Stimulated activated naive CD4-positive, alpha-beta T cell treated with Interleukin-2 at 50 U/mL for 16 hours (primary cell): ENCODE data around the gene YY1AP1.
"Not testable (repeated sequence)": the region's sequence is repeated elsewhere in the genome, so short reads cannot be mapped to it uniquely, and the experiment has no call there.

ENCODE experiments used
- DNase-seq: peaks from one replicate; lab custom pipeline; 2025; lab: John Stamatoyannopoulos, UW

The YY1AP1 gene

DNA sequence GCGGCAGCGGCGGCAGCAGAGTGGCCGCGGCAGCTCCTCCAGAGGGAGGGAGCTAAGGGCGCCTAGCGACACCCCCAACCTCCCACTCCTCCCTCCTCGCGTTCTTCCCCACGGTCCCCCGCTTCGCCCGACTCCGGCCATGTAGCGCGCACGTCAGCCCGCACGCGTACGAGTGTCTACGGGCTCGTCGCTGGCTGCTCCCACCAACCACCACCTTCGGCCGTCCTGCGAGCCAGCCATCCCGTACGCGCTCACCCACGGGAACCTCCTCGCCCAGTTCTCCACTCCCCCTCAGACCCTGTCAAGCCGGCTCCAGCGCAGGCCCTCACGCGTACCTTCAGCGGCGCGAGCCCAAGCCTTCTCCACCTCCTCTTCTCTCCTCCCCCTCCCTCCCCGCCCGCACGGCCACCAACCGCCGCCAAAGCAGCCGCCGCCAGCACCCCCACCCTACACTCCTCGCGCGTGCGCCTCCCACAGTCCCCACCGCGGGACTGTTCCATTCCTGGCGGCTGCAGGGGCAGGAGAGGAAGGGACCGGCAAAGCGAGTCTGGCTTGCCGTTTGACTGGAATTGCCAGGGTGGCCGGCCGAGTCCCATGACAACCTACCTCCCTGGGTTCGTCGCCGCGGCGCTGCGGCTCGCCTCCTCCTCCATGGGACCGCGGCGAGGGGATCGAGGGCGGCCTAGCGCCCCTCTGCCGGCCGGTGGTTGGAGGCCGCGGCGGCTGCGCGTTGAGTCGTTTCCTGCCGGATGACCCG, at the start of gene YY1AP1:
Gene YY1AP1 (minus strand): TSS at position 451 of the 757 bp plus-strand sequence. CDS start 8,338 bp downstream, outside the sequence.
- peak; percentile 92 for DNase-seq

DNA sequence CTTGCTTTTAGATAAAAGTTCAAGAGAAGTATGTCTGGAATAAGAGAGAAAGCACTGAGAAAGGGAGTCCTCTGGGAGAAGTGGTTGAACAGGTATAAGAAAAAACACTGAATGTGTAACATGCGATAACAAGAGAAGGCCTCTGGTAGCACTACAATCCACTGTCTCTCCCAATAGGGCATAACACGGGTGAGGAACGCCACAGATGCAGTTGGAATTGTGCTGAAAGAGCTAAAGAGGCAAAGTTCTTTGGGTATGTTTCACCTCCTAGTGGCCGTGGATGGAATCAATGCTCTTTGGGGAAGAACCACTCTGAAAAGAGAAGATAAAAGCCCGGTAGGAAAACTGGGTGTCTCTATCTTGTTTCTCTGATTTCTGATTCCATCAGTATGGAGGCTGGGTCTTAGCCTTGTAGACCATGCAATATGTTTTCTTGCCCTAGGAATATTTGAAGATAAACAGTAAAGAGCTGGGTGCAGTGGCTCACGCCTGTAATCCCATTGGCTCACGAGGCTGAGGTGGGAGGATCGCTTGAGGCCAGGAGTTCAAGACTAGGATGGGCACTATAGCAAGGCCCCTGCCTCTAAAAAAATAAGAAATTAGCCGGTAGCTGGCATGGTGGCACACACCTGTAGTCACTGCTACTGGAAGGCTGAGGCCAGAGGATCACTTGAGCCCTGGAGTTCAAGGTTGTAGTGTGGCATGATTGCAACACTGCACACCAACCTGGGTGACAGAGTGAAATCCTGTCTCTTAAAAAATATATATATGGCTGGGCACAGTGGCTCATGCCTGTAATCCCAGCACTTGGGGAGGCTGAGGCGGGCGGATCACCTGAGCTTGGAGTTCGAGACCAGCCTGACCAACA, 40.7 kb upstream of the YY1AP1 start:
- peak; percentile 6 for DNase-seq

DNA sequence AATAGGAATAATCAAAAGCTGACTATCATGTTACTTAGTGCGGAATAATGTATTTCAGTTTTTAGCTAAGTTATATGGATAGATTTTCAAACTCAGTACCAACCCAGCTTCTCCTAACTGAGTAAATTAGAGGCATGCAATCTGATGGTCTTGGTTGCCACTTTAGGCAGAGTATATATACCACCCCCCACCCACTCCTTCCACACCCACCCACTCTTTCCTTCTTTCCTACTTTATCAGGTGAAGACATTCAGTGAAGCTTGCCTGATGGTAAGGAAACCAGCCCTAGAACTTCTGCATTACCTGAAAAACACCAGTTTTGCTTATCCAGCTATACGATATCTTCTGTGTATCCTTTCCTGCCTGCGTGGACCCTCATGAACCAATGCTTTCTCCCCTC, 36.6 kb upstream of the YY1AP1 start:
- no peak for DNase-seq

- no peak for DNase-seq
Observed at GRCh38 chr1:155719703-155720102, 31.1 kb upstream of the YY1AP1 start.

- DNase-seq: not testable (repeated sequence)
Observed at GRCh38 chr1:155718524-155719115, 30.0 kb upstream of the YY1AP1 start.

GRCh38 chr1:155717041-155717440, 28.5 kb upstream of the YY1AP1 start:
- DNase-seq: no peak

- no peak for DNase-seq
Observed at GRCh38 chr1:155715777-155716176, 27.2 kb upstream of the YY1AP1 start.

- DNase-seq: not testable (repeated sequence)
Observed at GRCh38 chr1:155715056-155715455, 26.5 kb upstream of the YY1AP1 start.

- no peak for DNase-seq
Observed at GRCh38 chr1:155713075-155713474, 24.5 kb upstream of the YY1AP1 start.

DNA sequence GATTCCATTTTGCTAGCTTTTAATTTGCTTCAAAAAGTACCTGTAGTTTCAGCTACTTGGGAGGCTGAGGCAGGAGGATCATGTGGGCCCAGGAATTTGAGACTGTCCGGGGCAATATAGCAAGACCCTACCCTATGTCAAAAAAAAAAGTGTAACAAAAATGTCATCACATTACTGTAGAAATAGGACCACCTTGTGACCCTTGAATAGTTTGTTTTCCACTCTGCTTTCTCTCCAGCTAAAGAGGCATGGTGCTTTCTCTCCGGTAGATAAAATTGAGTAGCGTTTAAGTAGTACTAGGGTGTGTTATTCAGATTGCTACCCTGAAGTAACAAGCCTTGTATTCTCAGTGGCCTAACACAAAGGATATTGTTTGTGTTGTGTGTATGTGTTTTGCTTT, 24.1 kb upstream of the YY1AP1 start:
- DNase-seq: not testable (repeated sequence)

- DNase-seq: not testable (repeated sequence)
Observed at GRCh38 chr1:155711457-155711856, 22.9 kb upstream of the YY1AP1 start.

GRCh38 chr1:155709391-155709790, 20.8 kb upstream of the YY1AP1 start:
- no peak for DNase-seq

GRCh38 chr1:155706139-155706538, 17.6 kb upstream of the YY1AP1 start:
- DNase-seq: no peak

DNA sequence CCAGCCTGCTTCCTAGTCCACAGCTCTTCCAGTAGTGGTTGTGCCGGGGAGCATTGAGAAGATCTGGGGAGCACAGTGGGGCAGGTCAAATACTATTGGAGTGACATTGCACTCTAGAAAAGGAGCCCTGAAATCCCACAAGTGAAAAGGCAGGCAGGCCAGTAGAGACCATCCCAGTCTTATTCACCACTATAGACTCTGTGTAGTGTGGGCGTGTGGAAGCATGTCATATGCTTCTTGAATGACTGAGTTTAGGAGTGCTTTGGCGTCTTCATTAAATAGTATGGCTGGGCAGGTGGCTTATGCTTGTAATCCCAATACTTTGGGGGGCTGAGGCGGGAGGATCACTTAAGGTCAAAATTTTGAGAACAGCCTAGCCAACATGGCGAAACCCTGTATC, 15.8 kb upstream of the YY1AP1 start:
- not testable (repeated sequence) for DNase-seq

- DNase-seq: no peak
Observed at GRCh38 chr1:155703216-155703615, 14.6 kb upstream of the YY1AP1 start.

DNA sequence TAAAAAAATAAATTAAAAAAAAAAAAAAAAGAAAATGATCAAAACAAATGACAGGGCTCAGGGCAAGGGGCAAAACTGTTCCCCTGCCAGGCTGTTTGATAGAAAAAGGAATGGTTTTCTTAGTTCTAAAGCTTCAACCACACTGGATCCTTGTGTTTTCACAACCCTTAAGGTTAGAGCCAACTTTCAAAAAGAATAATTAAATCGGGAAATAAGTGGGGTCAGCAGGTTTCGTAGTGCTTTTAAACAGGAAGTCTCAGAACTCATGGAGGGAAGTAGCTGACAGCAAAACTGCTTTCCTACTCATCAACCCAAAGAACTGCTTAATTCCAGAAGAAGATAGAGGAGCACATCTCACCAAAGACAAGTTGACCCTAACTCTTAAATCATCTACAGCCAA, 13.1 kb upstream of the YY1AP1 start:
- DNase-seq: not testable (repeated sequence)

- DNase-seq: not testable (repeated sequence)
Observed at GRCh38 chr1:155699062-155699461, 10.5 kb upstream of the YY1AP1 start.

GRCh38 chr1:155698382-155699038, 9.9 kb upstream of the YY1AP1 start:
- no peak for DNase-seq

- DNase-seq: not testable (repeated sequence)
Observed at GRCh38 chr1:155697616-155698015, 9.0 kb upstream of the YY1AP1 start.

GRCh38 chr1:155697046-155697445, 8.5 kb upstream of the YY1AP1 start:
- DNase-seq: no peak

GRCh38 chr1:155696524-155696923, 8.0 kb upstream of the YY1AP1 start:
- no peak for DNase-seq

- no peak for DNase-seq
Observed at GRCh38 chr1:155695608-155696007, 7.0 kb upstream of the YY1AP1 start.
